HG03135 (cell line): Measurements from ENCODE around the gene ARID1B.

Experiments
- ATAC-seq: cut with Tn5 transposase; IDR thresholded peaks from one replicate; pipeline ENCODE4 v1.9.1; 2021; ENCODE audit warnings: mild to moderate bottlenecking, moderate library complexity; ENCODE audit not compliant: unreplicated experiment

The ARID1B gene

GRCh38 chr6:157194643-157195042, 417.5 kb downstream of the ARID1B start:
- ATAC-seq: no peak

- ATAC-seq: no peak
Observed at GRCh38 chr6:157196391-157196790, 419.2 kb downstream of the ARID1B start.

DNA sequence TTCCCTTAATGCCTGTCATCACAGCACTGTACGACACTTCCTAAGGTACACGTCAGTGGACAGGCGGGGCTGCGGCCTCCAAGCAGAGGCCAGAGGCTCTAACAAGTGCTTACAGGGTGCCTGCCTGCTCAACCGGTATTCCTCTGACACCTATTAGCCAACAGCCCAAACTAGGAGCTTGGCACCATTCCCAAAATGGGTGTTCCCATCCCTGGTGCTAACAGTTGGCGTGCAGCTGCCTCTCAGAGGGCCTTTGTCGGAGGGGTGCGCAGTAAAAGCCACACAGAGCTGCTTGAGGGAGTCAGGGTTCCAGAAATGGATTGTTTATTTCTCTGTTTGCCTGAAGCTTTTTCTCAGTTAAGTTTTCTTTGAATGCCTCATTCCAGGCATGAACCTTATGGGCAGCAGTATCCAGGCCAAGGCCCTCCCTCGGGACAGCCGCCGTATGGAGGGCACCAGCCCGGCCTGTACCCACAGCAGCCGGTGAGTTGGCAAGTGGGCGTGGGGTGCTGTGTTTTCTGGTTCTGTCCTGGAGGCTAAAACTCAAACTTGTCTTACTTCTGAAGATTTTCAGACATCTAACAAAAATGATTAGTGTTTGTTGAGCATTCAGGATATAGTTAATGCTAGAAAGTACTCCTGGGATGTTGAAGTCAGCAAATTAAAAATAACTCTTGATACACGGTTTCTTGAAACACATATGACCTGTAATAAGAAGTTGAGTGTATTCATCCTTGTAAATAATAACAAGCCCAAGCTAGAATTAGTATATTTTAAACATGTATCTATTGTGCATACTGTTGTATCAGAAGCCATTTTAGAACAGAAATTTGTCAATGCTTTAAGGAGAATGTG, 421.5 kb downstream of the ARID1B start:
- ATAC-seq: no peak

DNA sequence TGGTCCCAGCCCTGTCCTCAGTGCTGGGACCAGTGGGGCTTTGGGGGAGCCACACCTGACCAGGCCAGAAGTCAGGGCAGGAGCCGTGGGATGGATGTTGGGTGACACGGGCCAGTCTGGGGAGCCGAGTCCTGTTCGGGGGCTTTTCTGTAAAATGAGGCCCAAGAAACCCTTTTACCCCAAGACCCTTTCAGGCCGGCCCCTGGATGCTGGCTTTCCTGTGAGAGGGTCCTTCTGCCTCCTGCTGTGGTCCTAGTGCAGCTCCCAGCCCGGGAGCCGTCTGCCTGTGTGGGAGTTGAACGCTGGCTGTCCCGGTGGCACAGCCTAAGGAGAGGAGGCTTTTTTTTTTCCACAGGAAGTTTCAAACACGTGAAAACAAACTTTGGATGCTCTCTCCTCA, 422.9 kb downstream of the ARID1B start:
- no peak for ATAC-seq

DNA sequence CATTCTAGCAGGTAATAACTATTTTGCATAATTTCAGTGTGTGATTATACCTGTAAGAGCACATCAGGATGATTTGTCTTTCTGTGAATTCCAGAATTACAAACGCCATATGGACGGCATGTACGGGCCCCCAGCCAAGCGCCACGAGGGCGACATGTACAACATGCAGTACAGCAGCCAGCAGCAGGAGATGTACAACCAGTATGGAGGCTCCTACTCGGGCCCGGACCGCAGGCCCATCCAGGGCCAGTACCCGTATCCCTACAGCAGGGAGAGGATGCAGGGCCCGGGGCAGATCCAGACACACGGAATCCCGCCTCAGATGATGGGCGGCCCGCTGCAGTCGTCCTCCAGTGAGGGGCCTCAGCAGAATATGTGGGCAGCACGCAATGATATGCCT, 423.4 kb downstream of the ARID1B start:
- no peak for ATAC-seq

GRCh38 chr6:157201083-157201482, 423.9 kb downstream of the ARID1B start:
- no peak for ATAC-seq

DNA sequence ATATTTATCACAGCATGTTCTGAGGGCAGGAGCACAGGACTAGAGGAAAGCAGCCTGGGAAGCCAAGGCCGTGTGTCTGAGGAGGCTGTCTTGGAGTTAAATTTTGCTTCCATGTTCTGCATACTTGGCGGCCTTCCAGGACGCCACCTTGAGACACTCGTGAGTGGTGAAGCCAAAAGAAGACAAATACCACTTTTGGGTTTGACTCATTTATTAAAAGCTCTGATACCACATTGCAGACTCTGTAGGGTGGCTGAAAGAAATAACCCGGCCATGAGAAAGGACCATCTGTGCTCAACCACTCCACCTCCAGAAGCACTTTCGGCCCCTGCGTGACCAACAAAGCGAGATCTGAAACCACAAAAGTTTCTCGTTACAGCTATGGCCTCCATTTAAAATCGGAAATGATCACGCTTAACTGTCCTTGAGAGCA, 426.1 kb downstream of the ARID1B start:
- ATAC-seq: peak; percentile 91

DNA sequence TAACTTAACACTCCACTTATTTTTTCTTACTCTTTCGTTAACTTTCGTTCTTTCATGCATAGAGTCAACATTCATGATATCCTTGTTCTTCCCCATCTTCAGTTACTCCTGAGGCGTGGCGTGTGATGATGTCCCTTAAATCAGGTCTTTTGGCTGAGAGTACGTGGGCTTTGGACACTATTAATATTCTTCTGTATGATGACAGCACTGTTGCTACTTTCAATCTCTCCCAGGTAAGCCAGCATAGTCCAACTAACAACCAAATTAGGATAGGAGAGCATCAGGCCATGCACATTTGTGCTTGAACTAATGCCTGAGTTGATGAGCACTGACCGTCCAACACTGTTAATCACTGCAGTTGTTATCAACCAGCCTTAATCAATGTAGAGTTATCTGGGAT, 426.6 kb downstream of the ARID1B start:
- ATAC-seq: peak; percentile 9

DNA sequence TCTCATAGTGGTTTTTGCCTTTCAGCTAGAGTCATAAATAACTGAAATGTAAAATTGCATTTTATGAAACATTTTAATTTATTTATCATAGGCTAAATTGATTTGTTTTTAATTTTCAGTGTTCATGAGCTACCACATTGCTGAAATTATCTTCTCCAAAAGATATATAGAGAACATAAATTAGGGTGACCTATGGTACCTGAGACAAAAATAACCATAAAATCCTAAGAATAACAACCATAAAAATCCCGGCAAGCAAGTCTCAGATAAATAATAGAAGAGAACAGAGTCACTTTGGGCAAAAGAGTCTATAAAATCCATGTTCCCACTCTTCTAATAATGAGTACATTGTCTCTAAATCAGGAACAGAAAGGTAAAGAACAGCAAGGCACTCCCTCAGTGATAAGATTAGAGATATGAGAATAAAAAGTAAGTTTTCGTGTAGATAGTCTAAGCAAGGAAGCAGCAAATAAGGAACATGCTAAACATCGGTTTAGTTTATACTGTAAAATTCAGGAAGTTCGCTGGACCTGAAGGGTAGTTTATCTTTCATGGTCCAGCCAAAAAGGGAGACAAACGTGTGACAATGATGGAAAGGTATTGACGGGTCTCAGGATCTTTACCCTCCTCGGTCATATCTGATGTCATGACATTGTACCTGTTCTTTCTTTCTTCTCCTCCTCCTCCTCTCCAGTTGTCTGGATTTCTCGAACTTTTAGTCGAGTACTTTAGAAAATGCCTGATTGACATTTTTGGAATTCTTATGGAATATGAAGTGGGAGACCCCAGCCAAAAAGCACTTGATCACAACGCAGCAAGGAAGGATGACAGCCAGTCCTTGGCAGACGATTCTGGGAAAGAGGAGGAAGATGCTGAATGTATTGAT, 428.5 kb downstream of the ARID1B start:
- ATAC-seq: no peak

GRCh38 chr6:157206359-157206815, 429.2 kb downstream of the ARID1B start:
- ATAC-seq: no peak

DNA sequence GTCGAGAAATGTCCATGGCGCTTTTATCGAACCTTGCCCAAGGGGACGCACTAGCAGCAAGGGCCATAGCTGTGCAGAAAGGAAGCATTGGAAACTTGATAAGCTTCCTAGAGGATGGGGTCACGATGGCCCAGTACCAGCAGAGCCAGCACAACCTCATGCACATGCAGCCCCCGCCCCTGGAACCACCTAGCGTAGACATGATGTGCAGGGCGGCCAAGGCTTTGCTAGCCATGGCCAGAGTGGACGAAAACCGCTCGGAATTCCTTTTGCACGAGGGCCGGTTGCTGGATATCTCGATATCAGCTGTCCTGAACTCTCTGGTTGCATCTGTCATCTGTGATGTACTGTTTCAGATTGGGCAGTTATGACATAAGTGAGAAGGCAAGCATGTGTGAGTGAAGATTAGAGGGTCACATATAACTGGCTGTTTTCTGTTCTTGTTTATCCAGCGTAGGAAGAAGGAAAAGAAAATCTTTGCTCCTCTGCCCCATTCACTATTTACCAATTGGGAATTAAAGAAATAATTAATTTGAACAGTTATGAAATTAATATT, 430.4 kb downstream of the ARID1B start:
- ATAC-seq: no peak

DNA sequence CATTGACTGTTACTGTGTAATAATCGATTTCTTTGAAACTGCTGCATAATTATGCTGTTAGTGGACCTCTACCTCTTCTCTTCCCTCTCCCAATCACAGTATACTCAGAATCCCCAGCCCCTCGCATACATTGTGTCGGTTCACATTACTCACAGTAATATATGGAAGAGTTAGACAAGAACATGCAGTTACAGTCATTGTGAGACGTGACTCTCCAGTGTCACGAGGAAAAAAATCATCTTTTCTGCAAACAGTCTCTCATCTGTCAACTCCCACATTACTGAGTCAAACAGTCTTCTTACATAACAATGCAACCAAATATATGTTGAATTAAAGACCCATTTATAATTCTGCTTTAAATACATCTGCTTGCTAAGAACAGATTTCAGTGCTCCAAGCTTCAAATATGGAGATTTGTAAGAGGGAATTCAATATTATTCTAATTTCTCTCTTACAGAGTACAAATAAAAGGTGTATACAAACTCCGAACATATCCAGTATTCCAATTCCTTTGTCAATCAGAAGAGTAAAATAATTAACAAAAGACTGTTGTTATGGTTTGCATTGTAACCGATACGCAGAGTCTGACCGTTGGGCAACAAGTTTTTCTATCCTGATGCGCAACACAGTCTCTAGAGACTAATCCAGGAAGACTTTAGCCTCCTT, 432.8 kb downstream of the ARID1B start:
- ATAC-seq: no peak

- ATAC-seq: no peak
Observed at GRCh38 chr6:157210954-157211353, 433.8 kb downstream of the ARID1B start.

- ATAC-seq: no peak
Observed at GRCh38 chr6:157211603-157212455, 434.7 kb downstream of the ARID1B start.

DNA sequence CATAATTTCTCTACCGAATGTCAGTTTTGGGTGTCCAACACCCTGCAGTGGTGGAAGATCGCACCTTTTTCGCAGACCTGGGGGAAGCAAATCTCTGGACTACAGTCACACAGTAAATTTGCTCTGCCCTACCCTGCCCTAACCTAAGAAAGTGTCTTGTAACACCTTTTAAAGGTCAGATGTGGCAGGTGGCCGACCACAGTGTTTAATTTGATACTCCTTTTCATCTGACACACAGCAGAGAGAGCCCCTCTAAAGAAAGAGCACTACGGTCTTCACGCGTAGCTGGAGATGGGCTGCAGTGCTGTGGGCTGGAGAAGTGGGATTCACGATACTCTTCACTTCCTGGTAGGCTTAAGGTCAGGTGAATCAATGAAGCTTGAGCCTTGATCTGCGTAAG, 436.2 kb downstream of the ARID1B start:
- ATAC-seq: no peak

DNA sequence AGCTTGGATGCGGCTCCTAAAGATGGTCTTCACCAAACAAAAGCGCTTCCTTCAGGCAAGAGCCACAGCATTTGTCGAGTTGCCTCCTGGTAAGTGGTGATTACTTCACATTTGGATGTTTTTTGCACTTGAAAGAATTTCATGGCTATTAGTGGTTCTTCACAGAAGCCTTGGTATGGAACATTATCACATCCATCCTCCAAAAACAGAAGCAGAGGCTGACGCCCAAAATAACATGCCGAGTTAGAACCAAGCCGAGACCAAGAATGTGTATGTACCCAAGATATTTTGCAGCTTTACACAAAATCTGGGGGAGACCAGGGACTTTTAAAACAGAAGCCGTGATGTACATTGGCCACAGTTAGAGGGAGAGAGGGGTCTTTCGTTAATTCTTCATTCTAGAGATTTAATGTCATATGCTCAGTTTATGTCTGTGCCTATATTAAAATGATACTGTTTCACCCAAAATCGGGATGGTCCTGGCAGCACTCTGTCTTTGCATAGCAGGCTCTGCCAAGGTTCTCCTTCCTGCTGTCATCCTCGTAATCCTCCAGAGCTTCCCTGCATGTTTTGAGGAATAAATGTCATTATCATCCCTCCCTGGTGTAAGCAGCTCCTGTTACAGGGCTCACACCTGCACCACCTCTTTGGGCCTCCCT, 436.9 kb downstream of the ARID1B start:
- ATAC-seq: no peak

GRCh38 chr6:157215717-157216116, 438.5 kb downstream of the ARID1B start:
- no peak for ATAC-seq

DNA sequence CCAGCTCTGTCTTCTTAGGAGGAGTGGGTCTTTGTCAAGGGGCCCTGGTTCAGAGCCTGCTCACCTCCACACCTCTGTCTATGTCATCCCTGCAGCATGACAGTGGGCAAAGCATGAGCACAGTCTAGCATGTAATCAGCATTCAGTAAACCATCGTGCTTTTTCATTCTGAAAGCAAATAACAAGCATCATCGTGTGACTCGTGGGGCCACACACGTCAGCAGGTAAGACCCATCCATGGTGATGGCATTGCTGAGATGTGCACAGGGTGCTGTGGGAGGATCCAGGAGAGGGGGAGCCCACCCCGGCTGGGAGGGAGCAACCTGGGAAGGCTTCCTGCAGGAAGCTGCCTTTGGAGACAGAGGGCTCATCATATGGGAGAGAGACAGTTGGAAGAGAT, 439.4 kb downstream of the ARID1B start:
- no peak for ATAC-seq

GRCh38 chr6:157217198-157217893, 440.2 kb downstream of the ARID1B start:
- no peak for ATAC-seq
